Measurements from ENCODE around the gene VPREB1.

GRCh38 chr22:22203048-22203971, 41.3 kb upstream of the VPREB1 start:
- TF ChIP-seq CTCF (IDR thresholded peaks at IDR 0.05) (no peak), ZFX (IDR thresholded peaks at IDR 0.05; ENCODE audit: borderline replicate concordance) (no peak)

Measured in 22Rv1 (cell line).